GM23338 (cell line): ENCODE measurements around the gene FNDC3B. TPM values are rescaled to one million over a fixed set of nuclear protein-coding genes. Genes with fewer than 3 reads are reported as not detected.

Experiments
- ATAC-seq: fragments of 200-7000 bp; cut with Tn5 transposase; 3 replicates; pipeline ENCODE4 v1.9.1; 2020
- DNase-seq: peaks from one replicate; pipeline ENCODE4 v3.0.0-alpha.2; 2015; ENCODE audit warnings: low spot score
- H2AFZ ChIP-seq: fragments of 200-600 bp; sonication (generic); 2 replicates; pipeline ENCODE4 v1.8.0; 2016; ENCODE audit warnings: antibody characterized with exemption, mild to moderate bottlenecking, moderate library complexity
- H3F3A ChIP-seq: fragments of 200-600 bp; sonication (generic); replicated peaks from 2 replicates; pipeline ENCODE4 v1.8.0; 2017; ENCODE audit warnings: antibody characterized with exemption, mixed run types, low read depth
- H3K27ac ChIP-seq: fragments of 200-600 bp; sonication (generic); 2 replicates; pipeline ENCODE4 v1.6.1; 2016; ENCODE audit warnings: low read depth
- H3K27me3 ChIP-seq: fragments of 200-600 bp; sonication (generic); 2 replicates; pipeline ENCODE4 v1.8.0; 2016; ENCODE audit warnings: mild to moderate bottlenecking, mixed run types, moderate library complexity; ENCODE audit not compliant: insufficient read depth
- H3K36me3 ChIP-seq: fragments of 200-600 bp; sonication (generic); 2 replicates; pipeline ENCODE4 v1.8.0; 2016; ENCODE audit warnings: mild to moderate bottlenecking; ENCODE audit not compliant: insufficient read depth
- H3K4me1 ChIP-seq: fragments of 200-600 bp; sonication (generic); 2 replicates; pipeline ENCODE4 v1.8.0; 2016; ENCODE audit warnings: mild to moderate bottlenecking, moderate library complexity; ENCODE audit not compliant: insufficient read depth
- H3K4me2 ChIP-seq: fragments of 200-600 bp; sonication (generic); 2 replicates; pipeline ENCODE4 v1.7.1; 2017; ENCODE audit warnings: mixed run types
- H3K4me3 ChIP-seq: fragments of 200-600 bp; sonication (generic); 2 replicates; pipeline ENCODE4 v1.6.1; 2016; ENCODE audit warnings: mixed run types
- H3K79me2 ChIP-seq: fragments of 200-600 bp; sonication (generic); replicated peaks from 2 replicates; pipeline ENCODE4 v1.8.0; 2017; ENCODE audit warnings: mild to moderate bottlenecking; ENCODE audit not compliant: insufficient read depth
- H3K9me2 ChIP-seq: fragments of 200-600 bp; sonication (generic); 2 replicates; pipeline ENCODE4 v1.8.0; 2017; ENCODE audit not compliant: insufficient read depth
- H4K20me1 ChIP-seq: fragments of 200-600 bp; sonication (generic); replicated peaks from 2 replicates; pipeline ENCODE4 v1.8.0; 2017; ENCODE audit warnings: mild to moderate bottlenecking; ENCODE audit not compliant: insufficient read depth
- H3K27ac Mint-ChIP-seq: 2 replicates; pipeline ENCODE4 v1.8.0; 2020; ENCODE audit warnings: inconsistent platforms, mild to moderate bottlenecking, moderate library complexity, mixed read lengths
- H3K27me3 Mint-ChIP-seq: 3 replicates; pipeline ENCODE4 v1.8.0; 2022; ENCODE audit warnings: low read depth, mild to moderate bottlenecking, moderate library complexity, mixed read lengths, inconsistent platforms; ENCODE audit not compliant: insufficient read depth, poor library complexity
- H3K36me3 Mint-ChIP-seq: 3 replicates; pipeline ENCODE4 v1.8.0; 2021; ENCODE audit warnings: low read depth, mild to moderate bottlenecking, inconsistent platforms, moderate library complexity, mixed read lengths
- H3K4me1 Mint-ChIP-seq: 3 replicates; pipeline ENCODE4 v1.8.0; 2020; ENCODE audit warnings: mild to moderate bottlenecking, inconsistent platforms, mixed read lengths
- H3K4me3 Mint-ChIP-seq: 3 replicates; pipeline ENCODE4 v1.8.0; 2021; ENCODE audit warnings: moderate library complexity, mild to moderate bottlenecking, inconsistent platforms, mixed read lengths
- H3K9me3 Mint-ChIP-seq: 3 replicates; pipeline ENCODE4 v1.8.0; 2020; ENCODE audit warnings: moderate library complexity, mild to moderate bottlenecking, inconsistent platforms, mixed read lengths
- CREB1 ChIP-seq: fragments of 250-450 bp; sonication (Bioruptor Pico); IDR thresholded peaks from 2 replicates; pipeline ENCODE4 v1.5.0; 2020; ENCODE audit warnings: low read depth, mild to moderate bottlenecking, moderate library complexity
- CTCF ChIP-seq, 2 experiments: fragments of 200-600 bp in 1 of 2; sonication (generic) in 1 of 2; conservative IDR thresholded peaks; 2 replicates each; pipeline versions ENCODE4 v1.5.1 to v1.6.1; 2016 to 2017; ENCODE audit warnings: antibody characterized with exemption in 2 of 2, low read depth in 2 of 2, mild to moderate bottlenecking in 2 of 2, moderate library complexity in 1 of 2
- EZH2 ChIP-seq: fragments of 200-600 bp; sonication (generic); IDR thresholded peaks from one replicate; pipeline ENCODE4 v1.8.0; 2017; ENCODE audit warnings: antibody characterized with exemption, mild to moderate bottlenecking, low read depth; ENCODE audit not compliant: unreplicated experiment
- NANOG ChIP-seq: IDR thresholded peaks from 2 replicates; pipeline ENCODE4 v1.6.1; 2016; ENCODE audit warnings: antibody characterized with exemption, borderline replicate concordance
- POLR2AphosphoS5 ChIP-seq: IDR thresholded peaks from 2 replicates; pipeline ENCODE4 v1.6.1; 2016; ENCODE audit warnings: antibody characterized with exemption, low read depth
- REST ChIP-seq: IDR thresholded peaks from one replicate; pipeline ENCODE4 v1.6.1; 2018; ENCODE audit warnings: antibody characterized with exemption; ENCODE audit not compliant: unreplicated experiment
- ZNF114 ChIP-seq: fragments of 250-450 bp; sonication (Bioruptor Pico); IDR thresholded peaks from 2 replicates; pipeline ENCODE4 v1.5.0; 2020; ENCODE audit warnings: mild to moderate bottlenecking, moderate library complexity
- ZNF331 ChIP-seq: fragments of 250-450 bp; sonication (Bioruptor Pico); IDR thresholded peaks from 2 replicates; pipeline ENCODE4 v1.5.0; 2020; ENCODE audit warnings: low read depth, mild to moderate bottlenecking, moderate library complexity
- polyA plus RNA-seq: library from polyadenylated mRNA; unstranded; fragments of >200 nt; fragmentation: Nextera tagmentation; extraction: Ambion mirVana; gene quantifications from 2 replicates; pipeline ENCODE4 v1.2.1, GENCODE V29; 2016
- total RNA-seq: library from RNA; depleted of rRNA; stranded (reverse); fragments of >200 nt; shearing (Covaris generic); gene quantifications from 2 replicates; pipeline ENCODE4 v1.2.3, GENCODE V29; 2014

FNDC3B gene
- total and polyA plus RNA-seq, 2 experiments from 2014 or later: 19.1 to 55.4 TPM

- TF ChIP-seq CTCF (conservative IDR thresholded peaks at IDR 0.05; ENCODE audit: low read depth in 2 of 2) (no peak), NANOG (no peak), CREB1 (CRISPR knock-in tag) (no peak), REST (no peak)
Observed at GRCh38 chr3:172216267-172216666, 176.9 kb downstream of the FNDC3B start (continued).

GRCh38 chr3:172216911-172217310, 177.5 kb downstream of the FNDC3B start:
- 0 out of 2 replicates have a peak overlapping the region, but pooled peaks have one; percentile 15 for H3K27ac Mint-ChIP-seq
- peaks cover 66% of the 10 kb centered on the region for H3K4me1 Mint-ChIP-seq
- no peaks in the 10 kb centered on the region for H3K9me3 Mint-ChIP-seq

More at GRCh38 chr3:172216911-172217310, 177.5 kb downstream of the FNDC3B start:
- H2AFZ ChIP-seq: no peak overlapping the region
- no peaks in the 10 kb centered on the region for H3F3A ChIP-seq
- H4K20me1 ChIP-seq: peaks cover 5% of the 10 kb centered on the region; the same call in 1 of the 2 replicates
- H3K4me2 ChIP-seq: 0 out of 2 replicates have a peak overlapping the region, but pooled peaks have one; percentile 25
- no peaks in the 10 kb centered on the region for H3K27me3 ChIP-seq
- 0 out of 2 replicates have a peak overlapping the region, but pooled peaks have one; percentile 29 for H3K27ac ChIP-seq
- H3K79me2 ChIP-seq: peaks cover 80% of the 10 kb centered on the region
- ATAC-seq (no peak), DNase-seq (no peak)
- no peaks in the 10 kb centered on the region for H3K36me3 Mint-ChIP-seq
- no peaks in the 10 kb centered on the region for H3K9me2 ChIP-seq
- H3K4me3 ChIP-seq: no peak overlapping the region
- no peak overlapping the region for H3K4me3 Mint-ChIP-seq
- H3K36me3 ChIP-seq: no peaks in the 10 kb centered on the region
- H3K4me1 ChIP-seq: peaks cover 71% of the 10 kb centered on the region
- TF ChIP-seq ZNF331 (CRISPR knock-in tag) (no peak), NANOG (no peak), POLR2AphosphoS5 (no peak), EZH2 (no peak), ZNF114 (no peak), REST (no peak)
- H3K27me3 Mint-ChIP-seq: peaks cover 7% of the 10 kb centered on the region
